WTC11 (cell line): ENCODE data around the gene XRCC4. TPM values are rescaled to one million over a fixed set of nuclear protein-coding genes. Genes with fewer than 3 reads are reported as not detected.

Experiments
- ATAC-seq: fragments of 200-7000 bp; cut with Tn5 transposase; 2 replicates; pipeline ENCODE4 v1.10.0; 2021; ENCODE audit warnings: mild to moderate bottlenecking, moderate library complexity
- CTCF ChIA-PET: fragments of 300-600 bp; sonication (Branson Sonifier 250); formaldehyde crosslinking; loops from one replicate; lab custom pipeline; 2021; ENCODE audit warnings: antibody characterized with exemption; lab: Charles Lee
- POLR2A ChIA-PET: fragments of 350-600 bp; sonication (Branson Sonifier 250); formaldehyde crosslinking; loops from one replicate; lab custom pipeline; 2021; ENCODE audit warnings: antibody characterized with exemption; lab: Charles Lee
- DNase-seq: peaks from one replicate; pipeline ENCODE4 v3.0.0; 2021; ENCODE audit warnings: low spot score
- H3K27ac Mint-ChIP-seq: 2 replicates; pipeline ENCODE4 v1.8.0; 2021; ENCODE audit warnings: mixed read lengths
- H3K27me3 Mint-ChIP-seq: 2 replicates; pipeline ENCODE4 v1.8.0; 2021; ENCODE audit warnings: low read depth, mild to moderate bottlenecking, moderate library complexity, mixed read lengths
- H3K36me3 Mint-ChIP-seq: 2 replicates; pipeline ENCODE4 v1.8.0; 2021; ENCODE audit warnings: mixed read lengths
- H3K4me1 Mint-ChIP-seq: 2 replicates; pipeline ENCODE4 v1.8.0; 2022; ENCODE audit warnings: mixed read lengths
- H3K4me3 Mint-ChIP-seq: 2 replicates; pipeline ENCODE4 v1.8.0; 2021; ENCODE audit warnings: mild to moderate bottlenecking, moderate library complexity, mixed read lengths
- H3K9me3 Mint-ChIP-seq: 2 replicates; pipeline ENCODE4 v1.8.0; 2021; ENCODE audit warnings: mixed read lengths
- ATF2 ChIP-seq: sonication (generic); formaldehyde crosslinking; IDR thresholded peaks from 2 replicates; pipeline ENCODE4 v1.8.1; 2022; ENCODE audit warnings: low read depth, missing genetic modification reagents, borderline replicate concordance
- ATF3 ChIP-seq: sonication (generic); formaldehyde crosslinking; conservative IDR thresholded peaks from 2 replicates; pipeline ENCODE4 v1.8.1; 2022; ENCODE audit warnings: mild to moderate bottlenecking, missing genetic modification reagents
- ATF6 ChIP-seq: sonication (generic); formaldehyde crosslinking; IDR thresholded peaks from 2 replicates; pipeline ENCODE4 v1.8.1; 2023; ENCODE audit warnings: mild to moderate bottlenecking, missing genetic modification reagents
- E2F1 ChIP-seq: sonication (generic); formaldehyde crosslinking; IDR thresholded peaks from 2 replicates; pipeline ENCODE4 v1.8.0; 2022; ENCODE audit warnings: mild to moderate bottlenecking, missing genetic modification reagents
- E2F5 ChIP-seq: sonication (generic); formaldehyde crosslinking; IDR thresholded peaks from 2 replicates; pipeline ENCODE4 v1.8.1; 2022; ENCODE audit warnings: mild to moderate bottlenecking, moderate library complexity, missing genetic modification reagents
- ELF4 ChIP-seq: sonication (generic); formaldehyde crosslinking; IDR thresholded peaks from 2 replicates; pipeline ENCODE4 v1.8.1; 2022; ENCODE audit warnings: low read depth, mild to moderate bottlenecking, moderate library complexity, missing genetic modification reagents
- FOXP1 ChIP-seq: sonication (generic); formaldehyde crosslinking; IDR thresholded peaks from 2 replicates; pipeline ENCODE4 v1.8.0; 2022; ENCODE audit warnings: missing genetic modification reagents, mild to moderate bottlenecking, moderate library complexity, borderline replicate concordance
- GRHL2 ChIP-seq: fragments of 250-450 bp; sonication (Bioruptor Pico); IDR thresholded peaks from 2 replicates; pipeline ENCODE4 v1.8.0; 2022; ENCODE audit warnings: mild to moderate bottlenecking, moderate library complexity; ENCODE audit not compliant: insufficient replicate concordance, severe bottlenecking
- HMGA2 ChIP-seq: fragments of 250-450 bp; sonication (Bioruptor Pico); IDR thresholded peaks from 2 replicates; pipeline ENCODE4 v1.4.0; 2021; ENCODE audit warnings: mild to moderate bottlenecking, moderate library complexity
- IRF1 ChIP-seq: sonication (generic); formaldehyde crosslinking; IDR thresholded peaks from 2 replicates; pipeline ENCODE4 v1.8.0; 2023; ENCODE audit warnings: missing genetic modification reagents
- MAX ChIP-seq: sonication (generic); formaldehyde crosslinking; IDR thresholded peaks from 2 replicates; pipeline ENCODE4 v1.8.0; 2022; ENCODE audit warnings: mild to moderate bottlenecking, missing genetic modification reagents
- MLX ChIP-seq: sonication (generic); formaldehyde crosslinking; IDR thresholded peaks from 2 replicates; pipeline ENCODE4 v1.8.1; 2023; ENCODE audit warnings: mild to moderate bottlenecking, missing genetic modification reagents, moderate library complexity
- MXD4 ChIP-seq: fragments of 250-450 bp; sonication (Bioruptor Pico); IDR thresholded peaks from 2 replicates; pipeline ENCODE4 v1.8.0; 2021; ENCODE audit warnings: mild to moderate bottlenecking, moderate library complexity, borderline replicate concordance
- TCF7 ChIP-seq: sonication (generic); formaldehyde crosslinking; IDR thresholded peaks from 2 replicates; pipeline ENCODE4 v1.8.0; 2022; ENCODE audit warnings: mild to moderate bottlenecking, low read depth, missing genetic modification reagents, moderate library complexity
- USF2 ChIP-seq: sonication (generic); formaldehyde crosslinking; IDR thresholded peaks from 2 replicates; pipeline ENCODE4 v1.8.1; 2023; ENCODE audit warnings: mild to moderate bottlenecking, missing genetic modification reagents, moderate library complexity
- ZMAT4 ChIP-seq: fragments of 250-450 bp; sonication (Bioruptor Pico); IDR thresholded peaks from 2 replicates; pipeline ENCODE4 v1.9.0; 2021; ENCODE audit warnings: mild to moderate bottlenecking
- ZNF396 ChIP-seq: fragments of 250-450 bp; sonication (Bioruptor Pico); IDR thresholded peaks from 2 replicates; pipeline ENCODE4 v1.8.0; 2021; ENCODE audit warnings: mild to moderate bottlenecking, moderate library complexity, borderline replicate concordance
- total RNA-seq: library from RNA; stranded (reverse); gene quantifications from 3 replicates; pipeline ENCODE4 v1.2.3, GENCODE V29; 2021

Gene XRCC4
- total RNA-seq, 1 experiment from 2014 or later, result 13.5 TPM

GRCh38 chr5:83115816-83116215 is 38.5 kb downstream of the XRCC4 start:
- ChIA-PET CTCF (no interaction called here), POLR2A (no interaction called here)
- H3K9me3 Mint-ChIP-seq, result peaks cover 39% of the 10 kb centered on the region
- DNase-seq (no peak), ATAC-seq (no peak)
- H3K36me3 Mint-ChIP-seq, result peaks cover 47% of the 10 kb centered on the region
- no peaks in the 10 kb centered on the region for H3K4me1 Mint-ChIP-seq
- no peak overlapping the region for H3K4me3 Mint-ChIP-seq
- TF ChIP-seq IRF1 (no peak), USF2 (CRISPR knock-in tag) (no peak), MAX (no peak), ZNF396 (CRISPR knock-in tag) (no peak), ZMAT4 (no peak), E2F5 (CRISPR knock-in tag) (no peak), ATF3 (CRISPR knock-in tag) (no peak), ATF2 (CRISPR knock-in tag) (no peak), FOXP1 (no peak), TCF7 (CRISPR knock-in tag) (no peak), ATF6 (no peak), MLX (CRISPR knock-in tag) (no peak), ELF4 (no peak), GRHL2 (CRISPR knock-in tag) (no peak), MXD4 (CRISPR knock-in tag) (no peak), HMGA2 (CRISPR knock-in tag) (no peak), E2F1 (CRISPR knock-in tag) (no peak)
- H3K27me3 Mint-ChIP-seq, result no peaks in the 10 kb centered on the region
- H3K27ac Mint-ChIP-seq, result no peak overlapping the region
